ENCODE results near the gene SCRG1. TPM values are rescaled to one million over a fixed set of nuclear protein-coding genes. Genes with fewer than 3 reads are reported as not detected.

SCRG1 gene
- total RNA-seq, 1 donor from 2014 or later = 2.3 TPM

GRCh38 chr4:173413036-173413435 lies 14.1 kb upstream of the SCRG1 start:
- Histone ChIP-seq H3K27me3 (no peaks in the 10 kb centered on the region), H3K27ac (no peak overlapping the region), H3K9me3 (no peaks in the 10 kb centered on the region), H3K4me3 (no peak overlapping the region), H3K36me3 (peaks cover 0 to 3% of the 10 kb centered on the region in 2 donors), H3K4me1 (peaks cover 0 to 2% of the 10 kb centered on the region in 2 donors)
- DNase-seq (ENCODE audit: low spot score in 2 of 2) = no peak
- intact Hi-C loops (cut with DNase I) = no loop called here
- no peak for TF ChIP-seq CTCF (IDR thresholded peaks at IDR 0.05)

GRCh38 chr4:173411106-173411693 lies 12.3 kb upstream of the SCRG1 start:
- no peak for DNase-seq (ENCODE audit: low spot score in 2 of 2)
- no peaks in the 10 kb centered on the region for H3K27me3 ChIP-seq
- H3K4me3 ChIP-seq = no peak overlapping the region
- H3K9me3 ChIP-seq = no peaks in the 10 kb centered on the region
- peaks cover 0 to 3% of the 10 kb centered on the region in 2 donors for H3K36me3 ChIP-seq
- intact Hi-C loops (cut with DNase I) = no loop called here
- H3K27ac ChIP-seq = no peak overlapping the region
- no peak for TF ChIP-seq CTCF (IDR thresholded peaks at IDR 0.05)
- H3K4me1 ChIP-seq = no peaks in the 10 kb centered on the region

- DNase-seq (ENCODE audit: low spot score in 2 of 2) = no peak
- no peaks in the 10 kb centered on the region for H3K9me3 ChIP-seq
- H3K27ac ChIP-seq = no peak overlapping the region
- no peak overlapping the region for H3K4me3 ChIP-seq
- H3K27me3 ChIP-seq = no peaks in the 10 kb centered on the region
- intact Hi-C loops (cut with DNase I) = no loop called here
- no peaks in the 10 kb centered on the region for H3K4me1 ChIP-seq
- no peak for TF ChIP-seq CTCF (IDR thresholded peaks at IDR 0.05)
- peaks cover 3% of the 10 kb centered on the region in 2 donors for H3K36me3 ChIP-seq
These were observed 11.2 kb upstream of the SCRG1 start for GRCh38 chr4:173410079-173410478.

- no peak for TF ChIP-seq CTCF (IDR thresholded peaks at IDR 0.05)
- Histone ChIP-seq H3K4me3 (no peak overlapping the region), H3K36me3 (peaks cover 3% of the 10 kb centered on the region in 2 donors), H3K9me3 (no peaks in the 10 kb centered on the region), H3K27me3 (no peaks in the 10 kb centered on the region), H3K4me1 (peaks cover 0 to 5% of the 10 kb centered on the region in 2 donors), H3K27ac (no peak overlapping the region)
- intact Hi-C loops (cut with DNase I) = no loop called here
- no peak for DNase-seq (ENCODE audit: low spot score in 2 of 2)
These were observed 7.1 kb upstream of the SCRG1 start for GRCh38 chr4:173405840-173406606.

- Histone ChIP-seq H3K27ac (peak overlapping the region in 1 of 2 donors; percentile 35), H3K4me1 (peaks cover 0 to 5% of the 10 kb centered on the region in 2 donors), H3K9me3 (no peaks in the 10 kb centered on the region), H3K36me3 (peaks cover 0 to 3% of the 10 kb centered on the region in 2 donors), H3K4me3 (no peak overlapping the region), H3K27me3 (no peaks in the 10 kb centered on the region)
- intact Hi-C loops (cut with DNase I) = no loop called here
- DNase-seq (ENCODE audit: low spot score in 2 of 2) = no peak
- no peak for TF ChIP-seq CTCF (IDR thresholded peaks at IDR 0.05)
These were observed 5.5 kb upstream of the SCRG1 start for GRCh38 chr4:173404296-173404865.
